ENCODE measurements around the gene XRCC1.
"Not testable (repeated sequence)": the region's sequence is repeated elsewhere in the genome, so short reads cannot be mapped to it uniquely, and the experiment has no call there.

Gene XRCC1

DNA sequence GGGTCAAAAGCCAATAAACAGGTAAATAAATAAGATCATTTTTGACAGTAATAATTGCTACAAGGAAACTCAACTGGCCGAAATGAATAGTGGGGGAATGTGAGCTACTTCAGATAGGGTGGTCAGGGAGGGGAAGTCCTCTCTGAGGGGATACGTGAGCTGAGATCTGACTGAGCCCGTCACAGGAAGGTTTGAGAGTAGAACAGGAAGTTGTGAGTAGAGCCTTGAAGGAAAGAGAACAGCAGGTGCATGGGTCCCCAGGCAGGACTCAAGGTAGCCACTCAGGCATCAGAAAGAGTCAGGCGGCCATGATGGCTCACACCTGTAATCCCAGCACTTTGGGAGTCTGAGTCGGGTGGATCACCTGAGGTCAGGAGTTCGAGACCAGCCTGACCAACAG, 14.4 kb upstream of the XRCC1 start:
- Histone ChIP-seq H3K4me3 (ENCODE audit: low read depth, low read length) (no peak overlapping the region), H3K27ac (ENCODE audit: low read depth, low read length) (no peak overlapping the region), H3K27me3 (ENCODE audit: control insufficient read depth, insufficient read depth, low read length) (no peaks in the 10 kb centered on the region), H3K36me3 (ENCODE audit: control insufficient read depth, insufficient read depth, low read length) (peaks cover 49% of the 10 kb centered on the region), H3K4me1 (ENCODE audit: control insufficient read depth, insufficient read depth, low read length) (no peaks in the 10 kb centered on the region), H3K9me3 (ENCODE audit: control insufficient read depth, insufficient read depth, low read depth, low read length) (no peaks in the 10 kb centered on the region), H3K9ac (ENCODE audit: low read length) (no peak overlapping the region)

DNA sequence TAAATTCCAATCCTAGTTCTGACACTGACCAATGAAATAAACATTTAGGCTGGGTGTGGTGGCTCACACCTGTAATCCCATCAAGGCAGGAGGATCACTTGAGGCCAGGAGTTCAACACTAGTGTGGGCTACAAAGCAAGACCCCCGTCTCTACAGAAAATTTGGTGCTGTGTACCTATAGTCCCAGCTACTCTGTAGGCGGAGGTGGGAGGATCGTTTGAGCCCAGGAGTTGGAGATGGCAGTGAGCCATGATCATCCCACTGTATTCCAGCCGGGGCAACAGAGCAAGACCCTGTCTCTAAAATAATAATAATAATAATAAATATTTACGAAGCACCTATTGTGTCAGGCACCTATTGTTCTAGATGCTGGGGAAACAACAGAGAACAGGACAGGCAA, 13.9 kb upstream of the XRCC1 start:
- no peaks in the 10 kb centered on the region for H3K9me3 ChIP-seq (ENCODE audit: control insufficient read depth, insufficient read depth, low read depth, low read length)
- H3K4me1 ChIP-seq (ENCODE audit: control insufficient read depth, insufficient read depth, low read length): no peaks in the 10 kb centered on the region
- no peaks in the 10 kb centered on the region for H3K27me3 ChIP-seq (ENCODE audit: control insufficient read depth, insufficient read depth, low read length)
- H3K4me3 ChIP-seq (ENCODE audit: low read depth, low read length): no peak overlapping the region
- H3K27ac ChIP-seq (ENCODE audit: low read depth, low read length): no peak overlapping the region
- no peak overlapping the region for H3K9ac ChIP-seq (ENCODE audit: low read length)
- H3K36me3 ChIP-seq (ENCODE audit: control insufficient read depth, insufficient read depth, low read length): peaks cover 49% of the 10 kb centered on the region

DNA sequence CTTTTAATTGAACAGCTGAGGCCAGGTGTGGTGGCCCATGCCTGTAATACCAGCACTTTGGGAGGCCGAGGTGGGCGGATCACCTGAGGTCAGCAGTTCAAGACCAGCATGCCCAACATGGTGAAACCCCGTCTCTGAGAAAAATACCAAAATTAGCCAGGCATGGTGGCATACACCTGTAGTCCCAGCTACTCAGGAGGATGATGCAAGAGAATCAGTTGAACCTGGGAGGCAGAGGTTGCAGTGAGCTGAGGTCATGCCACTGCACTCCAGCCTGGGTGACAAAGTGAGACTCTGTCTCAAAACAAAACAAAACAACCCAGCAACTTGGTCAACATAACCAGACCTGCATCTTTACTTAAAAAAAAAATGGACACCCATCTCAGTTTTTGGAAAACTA, 11.7 kb upstream of the XRCC1 start:
- H3K9ac ChIP-seq (ENCODE audit: low read length); H3K9me3 ChIP-seq (ENCODE audit: control insufficient read depth, insufficient read depth, low read depth, low read length); H3K4me1 ChIP-seq (ENCODE audit: control insufficient read depth, insufficient read depth, low read length); H3K27ac ChIP-seq (ENCODE audit: low read depth, low read length); H3K27me3 ChIP-seq (ENCODE audit: control insufficient read depth, insufficient read depth, low read length); H3K4me3 ChIP-seq (ENCODE audit: low read depth, low read length): not testable (repeated sequence)
- H3K36me3 ChIP-seq (ENCODE audit: control insufficient read depth, insufficient read depth, low read length): peaks cover 30% of the 10 kb centered on the region

DNA sequence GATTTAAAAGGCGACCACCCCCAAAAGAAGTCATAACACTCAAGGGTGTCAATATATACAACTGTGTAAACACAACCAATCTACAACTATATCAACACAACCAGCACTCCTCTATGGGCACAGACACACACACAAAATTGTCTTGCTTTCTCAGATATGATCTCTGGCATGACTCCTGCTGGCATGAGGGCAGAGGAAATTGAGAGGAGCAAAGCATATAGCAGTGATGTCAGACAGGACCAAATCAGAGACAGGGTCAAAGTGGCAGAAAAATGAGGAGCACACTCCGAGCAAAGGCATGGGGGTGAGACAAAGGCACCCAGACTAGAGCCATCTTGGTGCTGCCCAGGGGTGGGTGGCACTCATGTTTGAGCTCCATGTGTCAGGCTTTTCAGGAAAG, 11.0 kb upstream of the XRCC1 start:
- no peak overlapping the region for H3K4me3 ChIP-seq (ENCODE audit: low read depth, low read length)
- H3K9me3 ChIP-seq (ENCODE audit: control insufficient read depth, insufficient read depth, low read depth, low read length): no peaks in the 10 kb centered on the region
- no peak overlapping the region for H3K27ac ChIP-seq (ENCODE audit: low read depth, low read length)
- peaks cover under 1% of the 10 kb centered on the region; the same call in 1 of the 2 replicates for H3K4me1 ChIP-seq (ENCODE audit: control insufficient read depth, insufficient read depth, low read length)
- H3K9ac ChIP-seq (ENCODE audit: low read length): no peak overlapping the region
- H3K36me3 ChIP-seq (ENCODE audit: control insufficient read depth, insufficient read depth, low read length): peaks cover 26% of the 10 kb centered on the region
- H3K27me3 ChIP-seq (ENCODE audit: control insufficient read depth, insufficient read depth, low read length): no peaks in the 10 kb centered on the region

DNA sequence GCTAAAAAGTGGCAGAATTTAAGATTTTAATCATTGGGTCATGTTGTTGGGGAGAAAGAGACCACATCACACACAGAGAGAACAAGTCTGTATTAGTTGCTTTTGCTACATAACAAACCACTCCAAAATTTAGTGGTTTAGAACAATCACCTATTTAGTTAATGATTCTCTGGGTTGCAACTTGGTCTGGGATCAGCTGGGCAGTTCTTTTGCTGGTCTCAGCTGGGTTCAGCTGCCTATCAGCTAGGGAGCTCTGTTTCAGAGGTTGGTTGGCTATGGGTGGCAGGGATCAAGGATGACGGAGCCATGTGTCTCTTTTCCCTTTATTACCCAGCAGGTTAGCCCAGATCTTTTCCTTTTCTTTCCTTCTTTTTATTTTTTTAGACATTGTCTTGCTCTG, 9.2 kb upstream of the XRCC1 start:
- Histone ChIP-seq H3K36me3 (ENCODE audit: control insufficient read depth, insufficient read depth, low read length) (peaks cover 14% of the 10 kb centered on the region), H3K27ac (ENCODE audit: low read depth, low read length) (no peak overlapping the region), H3K4me3 (ENCODE audit: low read depth, low read length) (no peak overlapping the region), H3K4me1 (ENCODE audit: control insufficient read depth, insufficient read depth, low read length) (peaks cover 6% of the 10 kb centered on the region), H3K9ac (ENCODE audit: low read length) (no peak overlapping the region), H3K9me3 (ENCODE audit: control insufficient read depth, insufficient read depth, low read depth, low read length) (no peaks in the 10 kb centered on the region), H3K27me3 (ENCODE audit: control insufficient read depth, insufficient read depth, low read length) (no peaks in the 10 kb centered on the region)

DNA sequence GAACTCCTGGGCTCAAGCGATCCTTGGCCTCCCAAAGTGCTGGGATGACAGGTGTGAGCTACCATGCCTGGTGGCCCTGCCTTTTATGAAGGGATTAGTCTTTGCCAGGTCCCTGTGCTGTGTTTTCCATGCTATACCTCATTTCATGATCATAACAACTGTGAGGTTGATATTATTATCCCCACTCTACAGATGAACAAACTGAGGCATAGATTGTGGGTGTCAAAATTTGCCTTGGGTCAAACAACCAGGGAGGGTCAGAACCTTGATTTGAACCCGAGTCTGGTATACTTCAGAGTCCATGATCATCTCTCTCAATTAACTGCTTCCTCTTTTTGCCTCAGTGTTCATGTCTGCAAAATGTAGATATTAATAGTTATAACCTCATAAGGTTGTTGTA, 7.2 kb upstream of the XRCC1 start:
- Histone ChIP-seq H3K9me3 (ENCODE audit: control insufficient read depth, insufficient read depth, low read depth, low read length) (no peaks in the 10 kb centered on the region), H3K27me3 (ENCODE audit: control insufficient read depth, insufficient read depth, low read length) (no peaks in the 10 kb centered on the region), H3K4me3 (ENCODE audit: low read depth, low read length) (no peak overlapping the region), H3K4me1 (ENCODE audit: control insufficient read depth, insufficient read depth, low read length) (peaks cover 6% of the 10 kb centered on the region), H3K36me3 (ENCODE audit: control insufficient read depth, insufficient read depth, low read length) (peaks cover 5% of the 10 kb centered on the region), H3K27ac (ENCODE audit: low read depth, low read length) (no peak overlapping the region), H3K9ac (ENCODE audit: low read length) (no peak overlapping the region)

DNA sequence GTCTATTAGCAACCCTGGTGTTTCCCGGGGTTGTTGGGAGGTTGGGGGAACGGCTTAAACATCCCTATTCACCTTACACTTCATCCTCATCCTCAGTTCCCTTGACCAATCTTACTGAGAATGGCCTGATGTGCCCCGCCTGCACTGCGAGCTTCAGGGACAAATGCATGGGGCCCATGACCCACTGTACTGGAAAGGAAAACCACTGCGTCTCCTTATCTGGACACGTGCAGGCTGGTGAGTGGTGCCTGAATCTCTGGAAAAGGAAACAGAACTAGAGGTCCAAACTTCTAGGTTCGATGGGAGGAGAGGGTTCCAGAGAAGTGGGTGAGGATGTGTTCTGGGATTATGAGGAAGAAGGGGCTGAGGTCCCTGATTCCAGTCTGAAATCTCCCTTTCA, 6.1 kb upstream of the XRCC1 start:
- Histone ChIP-seq H3K9me3 (ENCODE audit: control insufficient read depth, insufficient read depth, low read depth, low read length) (no peaks in the 10 kb centered on the region), H3K9ac (ENCODE audit: low read length) (no peak overlapping the region), H3K27ac (ENCODE audit: low read depth, low read length) (no peak overlapping the region), H3K36me3 (ENCODE audit: control insufficient read depth, insufficient read depth, low read length) (peaks cover 1% of the 10 kb centered on the region), H3K4me1 (ENCODE audit: control insufficient read depth, insufficient read depth, low read length) (peaks cover 9% of the 10 kb centered on the region), H3K27me3 (ENCODE audit: control insufficient read depth, insufficient read depth, low read length) (no peaks in the 10 kb centered on the region), H3K4me3 (ENCODE audit: low read depth, low read length) (peak overlapping the region; percentile 42)

DNA sequence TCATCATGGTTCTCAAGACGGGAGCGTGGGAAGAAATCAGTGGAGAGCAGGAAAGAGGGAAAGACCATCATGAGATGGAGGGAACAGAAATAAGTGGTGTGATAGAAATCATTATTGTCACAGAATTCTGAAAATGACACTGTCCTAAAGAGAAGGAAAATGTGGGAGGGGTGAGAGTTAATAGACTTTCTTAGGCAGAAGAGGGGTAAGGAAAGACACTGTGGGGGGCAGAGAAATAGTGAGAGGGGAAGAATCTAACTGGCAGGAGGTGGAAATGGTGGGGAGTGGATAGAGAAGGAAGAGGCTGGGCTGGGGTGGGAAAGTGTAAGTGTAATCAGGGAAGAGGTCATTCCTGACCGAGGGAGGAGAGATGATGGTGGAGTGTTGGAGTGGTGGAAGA, 3.5 kb upstream of the XRCC1 start:
- H3K9me3 ChIP-seq (ENCODE audit: control insufficient read depth, insufficient read depth, low read depth, low read length): no peaks in the 10 kb centered on the region
- H3K9ac ChIP-seq (ENCODE audit: low read length): no peak overlapping the region
- H3K27me3 ChIP-seq (ENCODE audit: control insufficient read depth, insufficient read depth, low read length): no peaks in the 10 kb centered on the region
- H3K4me3 ChIP-seq (ENCODE audit: low read depth, low read length): no peak overlapping the region
- peaks cover 17% of the 10 kb centered on the region for H3K4me1 ChIP-seq (ENCODE audit: control insufficient read depth, insufficient read depth, low read length)
- H3K36me3 ChIP-seq (ENCODE audit: control insufficient read depth, insufficient read depth, low read length): no peaks in the 10 kb centered on the region
- H3K27ac ChIP-seq (ENCODE audit: low read depth, low read length): no peak overlapping the region

DNA sequence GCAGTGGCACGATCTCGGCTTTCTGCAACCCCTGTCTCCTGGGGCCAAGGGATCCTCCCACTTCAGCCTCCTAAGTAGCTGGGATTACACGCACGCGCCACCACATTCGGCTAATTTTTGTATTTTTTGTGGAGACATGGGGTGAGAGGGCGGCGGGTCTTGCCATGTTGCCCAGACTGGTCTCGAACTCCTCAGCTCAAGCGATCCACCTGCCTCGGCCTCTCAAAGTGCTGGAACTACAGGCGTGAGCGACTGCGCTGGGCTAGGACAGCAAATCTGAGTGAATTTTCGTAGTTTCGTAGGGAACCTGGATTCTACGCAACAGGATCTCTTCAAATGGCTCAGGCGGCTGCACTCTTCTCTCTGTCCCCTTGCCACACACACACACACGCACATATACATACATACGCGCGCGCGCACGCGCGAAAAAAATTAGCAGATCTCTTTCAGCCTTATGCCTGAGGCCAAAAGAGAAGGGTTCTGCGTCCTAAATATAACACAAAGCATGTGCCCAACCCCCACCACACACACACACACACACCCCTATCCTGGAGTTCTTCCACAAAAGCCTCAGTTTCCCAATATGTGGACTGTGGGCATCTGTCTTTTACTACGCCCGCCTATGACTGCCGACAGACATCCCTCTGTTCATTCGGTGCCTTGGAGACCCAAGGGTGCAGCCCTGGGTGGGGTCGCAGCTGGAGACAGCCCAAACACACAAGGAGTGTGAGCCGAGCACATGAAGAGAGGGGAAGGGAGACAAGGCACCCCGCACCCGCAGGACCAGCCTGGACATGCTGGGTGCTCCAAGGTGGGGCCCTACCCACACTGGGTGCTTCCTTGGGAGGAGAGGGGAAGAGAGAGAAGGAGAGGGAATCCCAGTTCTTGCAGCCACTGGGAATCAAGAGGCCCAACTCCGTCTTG, 890 bp upstream of the XRCC1 start:
- H3K36me3 ChIP-seq (ENCODE audit: control insufficient read depth, insufficient read depth, low read length): peaks cover 14% of the 10 kb centered on the region
- peak overlapping the region; percentile 52 for H3K4me3 ChIP-seq (ENCODE audit: low read depth, low read length)
- H3K9me3 ChIP-seq (ENCODE audit: control insufficient read depth, insufficient read depth, low read depth, low read length): no peaks in the 10 kb centered on the region
- peaks cover 15% of the 10 kb centered on the region for H3K4me1 ChIP-seq (ENCODE audit: control insufficient read depth, insufficient read depth, low read length)
- peak overlapping the region; percentile 59 for H3K9ac ChIP-seq (ENCODE audit: low read length)
- no peak overlapping the region for H3K27ac ChIP-seq (ENCODE audit: low read depth, low read length)
- no peaks in the 10 kb centered on the region for H3K27me3 ChIP-seq (ENCODE audit: control insufficient read depth, insufficient read depth, low read length)

DNA sequence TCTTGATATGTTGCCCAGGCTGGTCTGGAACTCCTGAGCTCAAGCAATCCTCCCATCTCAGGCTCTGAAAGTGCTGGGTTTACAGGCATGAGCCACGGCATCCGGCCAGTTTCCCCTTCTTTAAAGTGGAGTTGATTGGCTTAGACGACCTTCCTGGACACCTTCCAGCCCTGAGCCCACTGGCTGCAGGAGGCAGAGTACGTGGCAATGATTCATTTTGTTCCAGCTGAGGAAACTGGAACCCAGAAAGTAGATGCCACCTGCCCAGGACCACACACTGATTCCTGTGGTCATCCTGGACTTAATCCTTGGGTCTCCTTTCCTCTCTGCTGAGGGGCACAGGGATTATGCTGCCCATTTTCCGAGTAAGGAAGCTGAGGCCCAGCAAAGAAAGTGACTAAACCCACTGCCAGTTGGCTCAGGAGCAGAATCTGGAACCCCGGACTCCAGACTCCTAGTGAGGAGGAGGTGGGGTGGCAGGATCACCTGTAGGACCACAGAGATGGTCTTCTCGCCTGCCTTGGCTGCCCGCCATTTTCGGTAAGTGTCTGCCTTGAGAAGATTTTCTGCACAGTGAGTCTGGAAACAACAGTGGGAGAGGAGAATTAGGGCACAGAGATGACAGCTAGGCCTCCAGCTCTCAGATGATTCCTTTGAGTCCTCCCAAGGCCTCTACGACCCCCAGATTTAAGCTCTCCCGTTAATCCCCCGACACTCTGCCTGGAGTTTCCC, 737 bp downstream of the XRCC1 start:
- peak overlapping the region; percentile 92 for H3K9ac ChIP-seq (ENCODE audit: low read length)
- H3K4me1 ChIP-seq (ENCODE audit: control insufficient read depth, insufficient read depth, low read length): peaks cover 11% of the 10 kb centered on the region
- peak overlapping the region; percentile 77; the same call in 1 of the 2 replicates for H3K27ac ChIP-seq (ENCODE audit: low read depth, low read length)
- H3K27me3 ChIP-seq (ENCODE audit: control insufficient read depth, insufficient read depth, low read length): no peaks in the 10 kb centered on the region
- peaks cover 14% of the 10 kb centered on the region for H3K36me3 ChIP-seq (ENCODE audit: control insufficient read depth, insufficient read depth, low read length)
- no peaks in the 10 kb centered on the region for H3K9me3 ChIP-seq (ENCODE audit: control insufficient read depth, insufficient read depth, low read depth, low read length)
- peak overlapping the region; percentile 98 for H3K4me3 ChIP-seq (ENCODE audit: low read depth, low read length)

DNA sequence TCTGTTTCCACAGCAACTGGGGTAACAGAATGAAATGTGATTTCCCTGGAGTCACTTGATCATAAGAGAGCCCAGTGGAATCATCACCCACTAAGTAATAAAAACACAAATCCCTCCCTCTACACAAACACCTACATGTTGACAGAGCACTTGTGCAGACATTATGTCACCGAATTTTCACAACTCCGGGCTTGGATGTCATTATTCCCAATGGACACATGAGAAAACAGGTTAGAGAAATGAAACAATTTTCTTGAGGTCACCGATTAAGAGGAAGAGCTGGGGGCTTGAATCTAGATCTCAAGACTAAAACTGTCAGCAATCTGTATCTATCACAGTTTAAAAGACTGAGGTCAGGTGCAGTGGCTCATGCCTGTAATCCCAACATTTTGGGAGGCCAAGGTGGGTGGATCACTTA, 3.1 kb downstream of the XRCC1 start:
- peaks cover 11% of the 10 kb centered on the region for H3K4me1 ChIP-seq (ENCODE audit: control insufficient read depth, insufficient read depth, low read length)
- peaks cover 14% of the 10 kb centered on the region for H3K36me3 ChIP-seq (ENCODE audit: control insufficient read depth, insufficient read depth, low read length)
- no peaks in the 10 kb centered on the region for H3K9me3 ChIP-seq (ENCODE audit: control insufficient read depth, insufficient read depth, low read depth, low read length)
- no peak overlapping the region for H3K4me3 ChIP-seq (ENCODE audit: low read depth, low read length)
- no peak overlapping the region for H3K9ac ChIP-seq (ENCODE audit: low read length)
- no peak overlapping the region for H3K27ac ChIP-seq (ENCODE audit: low read depth, low read length)
- H3K27me3 ChIP-seq (ENCODE audit: control insufficient read depth, insufficient read depth, low read length): no peaks in the 10 kb centered on the region

Data from HUES6 (cell line).